CD4-positive, alpha-beta T cell treated with Interleukin-17A for 4 hours (primary cell): ENCODE data around the gene MAN2A1.

Experiments used
- DNase-seq: peaks from one replicate; pipeline ENCODE4 v3.0.0-alpha.2; 2020; ENCODE audit warnings: mixed read lengths

Gene MAN2A1

GRCh38 chr5:109682383-109682782 lies 7.3 kb upstream of the MAN2A1 start:
- DNase-seq: no peak

DNA sequence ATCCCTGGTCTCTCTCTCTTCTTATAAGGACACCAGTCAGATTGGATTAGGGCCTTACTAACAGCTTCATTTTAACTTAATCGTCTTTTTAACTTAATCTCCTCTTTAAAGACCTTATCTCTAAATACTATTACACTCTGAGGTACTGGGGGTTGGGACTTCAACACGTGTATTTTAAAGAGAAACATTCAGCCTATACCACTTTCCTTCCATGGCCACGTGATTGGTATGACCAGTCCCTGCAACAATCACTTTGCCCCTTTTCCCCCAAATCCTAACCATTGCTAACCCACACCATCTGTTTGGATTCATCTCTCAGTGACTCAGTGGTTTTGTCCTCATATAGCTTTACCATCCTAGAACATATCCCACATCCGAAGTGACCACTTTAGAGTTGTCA lies 3.8 kb upstream of the MAN2A1 start:
- DNase-seq: no peak

DNA sequence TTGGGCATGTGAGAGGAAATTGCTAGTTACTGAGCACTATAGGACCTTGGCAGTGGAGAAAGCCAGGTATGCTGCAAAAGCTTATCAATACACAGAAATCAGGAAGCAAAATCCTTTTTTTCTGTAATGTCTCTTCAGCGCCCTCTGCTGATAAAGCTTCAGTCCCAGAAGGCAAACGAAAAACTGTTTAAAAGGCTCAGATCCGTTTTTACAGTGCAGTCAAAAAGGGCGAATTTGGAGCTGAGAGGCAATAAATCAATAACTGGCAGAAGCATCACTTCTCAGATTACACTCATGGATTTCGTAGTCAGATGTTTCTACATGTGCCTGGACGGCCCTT lies 1.1 kb upstream of the MAN2A1 start:
- no peak for DNase-seq

- peak; percentile 88 for DNase-seq
These were observed 572 bp upstream of the MAN2A1 start for GRCh38 chr5:109688970-109689739.

- peak; percentile 54 for DNase-seq
These were observed 681 bp downstream of the MAN2A1 start for GRCh38 chr5:109690242-109690974.

GRCh38 chr5:109690975-109691574 lies 1.3 kb downstream of the MAN2A1 start:
- peak; percentile 66 for DNase-seq

- DNase-seq: no peak
These were observed 2.3 kb downstream of the MAN2A1 start for GRCh38 chr5:109691996-109692395.

DNA sequence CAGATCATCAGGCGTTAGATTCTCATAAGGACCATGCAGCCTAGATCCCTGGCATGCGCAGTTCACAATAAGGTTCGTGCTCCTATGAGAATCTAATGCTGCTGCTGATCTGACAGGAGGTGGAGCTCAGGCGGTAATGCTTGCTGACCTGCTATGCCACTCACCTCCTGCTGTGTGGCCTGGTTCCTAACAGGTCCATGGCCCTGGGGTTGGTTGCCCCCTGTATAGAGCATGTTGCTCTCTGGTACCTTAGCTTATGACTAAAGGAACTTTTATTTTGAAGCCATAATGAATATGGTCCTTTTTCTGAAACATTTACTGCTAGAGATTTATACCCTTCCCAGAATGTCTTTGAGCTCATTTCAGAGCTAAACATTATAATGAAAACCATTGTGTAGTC lies 3.1 kb downstream of the MAN2A1 start:
- no peak for DNase-seq

DNA sequence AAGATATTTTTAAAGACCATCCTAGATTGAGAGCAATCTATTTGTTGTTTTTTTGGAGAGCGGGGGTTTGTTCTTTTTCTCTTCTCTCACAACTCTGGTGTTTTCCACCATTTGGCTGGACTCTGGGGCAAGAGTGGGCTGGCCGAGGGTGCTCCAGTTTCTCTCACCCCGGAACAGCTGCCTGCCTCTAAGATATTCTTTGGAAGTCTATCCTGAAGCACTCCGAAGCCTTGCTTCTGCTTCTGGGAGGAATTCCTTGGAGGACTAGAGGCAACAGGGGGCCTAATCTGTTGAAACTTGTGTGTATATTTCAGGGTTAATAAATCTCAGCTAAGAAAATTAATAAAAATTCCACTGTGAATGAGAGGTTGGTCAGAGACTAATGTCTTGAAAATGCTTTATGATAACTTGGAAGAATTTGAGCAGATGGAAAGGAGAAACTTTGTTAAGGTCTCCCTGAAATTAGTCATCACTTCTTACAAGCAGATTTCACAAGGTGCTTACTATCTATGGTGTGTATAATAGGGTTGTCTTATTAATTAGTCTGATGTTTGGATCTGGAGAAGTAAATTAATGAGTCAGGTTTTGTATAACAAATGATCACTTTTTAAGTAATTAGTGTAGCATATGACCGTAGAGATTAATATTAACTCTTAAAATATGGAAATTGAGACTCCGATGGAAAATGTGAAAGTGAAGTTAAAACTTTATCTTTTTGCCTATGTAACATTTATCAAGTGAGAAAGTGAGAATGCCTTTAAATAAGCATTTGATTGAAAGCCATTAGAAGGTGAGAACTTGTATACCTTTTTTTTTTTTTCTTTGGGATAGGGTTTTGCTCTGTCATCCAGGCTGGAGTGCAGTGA lies 4.0 kb downstream of the MAN2A1 start:
- DNase-seq: no peak

- no peak for DNase-seq
These were observed 4.7 kb downstream of the MAN2A1 start for GRCh38 chr5:109694451-109694891.

GRCh38 chr5:109695005-109695926 lies 5.5 kb downstream of the MAN2A1 start:
- DNase-seq: no peak

- no peak for DNase-seq
These were observed 7.6 kb downstream of the MAN2A1 start for GRCh38 chr5:109697339-109697738.

- no peak for DNase-seq
These were observed 10.9 kb downstream of the MAN2A1 start for GRCh38 chr5:109700516-109701153.

DNA sequence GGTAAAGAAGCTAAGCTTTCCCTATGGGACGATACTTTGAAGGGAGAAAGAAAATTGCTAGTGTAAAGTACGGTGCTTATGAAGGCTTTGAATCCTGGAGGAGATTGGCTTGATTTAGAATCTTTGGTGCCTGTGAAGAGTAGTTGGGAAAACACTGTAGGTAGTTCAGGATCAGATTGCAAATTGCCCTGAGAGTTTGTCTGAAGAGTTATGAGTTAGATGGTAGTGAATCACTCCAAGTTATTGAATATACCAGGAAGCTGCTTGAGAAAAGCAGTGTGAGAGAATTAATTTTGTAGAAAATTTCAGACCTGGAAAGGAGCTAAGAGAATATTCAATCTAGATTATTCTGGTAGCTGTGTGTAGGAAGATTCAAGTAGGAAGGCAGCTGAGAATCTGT lies 11.5 kb downstream of the MAN2A1 start:
- no peak for DNase-seq

GRCh38 chr5:109701792-109702191 lies 12.1 kb downstream of the MAN2A1 start:
- no peak for DNase-seq

DNA sequence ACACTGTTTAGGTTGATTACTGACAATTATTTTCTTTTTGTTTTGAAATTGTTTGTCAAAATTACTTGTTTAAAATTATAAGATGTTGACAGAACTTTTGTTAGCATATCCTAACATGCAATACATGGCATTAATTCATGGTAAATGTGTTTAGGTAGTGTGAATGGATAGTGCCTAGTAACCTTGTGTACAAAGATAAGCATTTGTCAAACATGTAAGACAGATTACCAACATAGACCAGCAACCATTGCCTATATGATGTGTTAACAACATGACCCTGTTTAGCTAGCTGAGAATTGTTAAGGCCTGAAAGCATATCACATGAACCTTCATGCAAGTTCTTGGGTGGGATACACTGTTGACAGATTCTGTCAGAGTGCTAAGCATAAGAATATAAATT lies 13.4 kb downstream of the MAN2A1 start:
- no peak for DNase-seq

GRCh38 chr5:109703829-109704228 lies 14.1 kb downstream of the MAN2A1 start:
- DNase-seq: no peak

GRCh38 chr5:109704282-109704952 lies 14.7 kb downstream of the MAN2A1 start:
- DNase-seq: no peak

DNA sequence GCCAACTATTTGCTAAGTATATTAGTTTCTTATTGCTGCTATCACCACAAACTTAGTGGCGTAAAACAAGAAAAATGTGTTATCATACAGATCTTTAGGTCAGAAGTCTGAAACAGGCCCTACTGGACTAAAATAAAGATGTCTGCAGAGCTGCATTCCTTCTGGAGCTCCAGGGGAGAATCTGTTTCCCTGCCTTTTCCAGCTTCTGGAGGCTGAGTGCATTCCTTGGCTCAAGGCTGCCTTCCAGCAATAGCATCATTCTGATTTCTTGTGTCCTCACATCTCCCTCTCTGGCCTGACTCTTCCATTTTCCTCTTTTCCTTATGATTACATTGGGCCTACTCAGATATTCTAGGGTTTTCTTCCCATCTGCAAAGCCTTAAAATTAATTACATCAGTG lies 15.9 kb downstream of the MAN2A1 start:
- no peak for DNase-seq

GRCh38 chr5:109706095-109706494 lies 16.4 kb downstream of the MAN2A1 start:
- DNase-seq: no peak

DNA sequence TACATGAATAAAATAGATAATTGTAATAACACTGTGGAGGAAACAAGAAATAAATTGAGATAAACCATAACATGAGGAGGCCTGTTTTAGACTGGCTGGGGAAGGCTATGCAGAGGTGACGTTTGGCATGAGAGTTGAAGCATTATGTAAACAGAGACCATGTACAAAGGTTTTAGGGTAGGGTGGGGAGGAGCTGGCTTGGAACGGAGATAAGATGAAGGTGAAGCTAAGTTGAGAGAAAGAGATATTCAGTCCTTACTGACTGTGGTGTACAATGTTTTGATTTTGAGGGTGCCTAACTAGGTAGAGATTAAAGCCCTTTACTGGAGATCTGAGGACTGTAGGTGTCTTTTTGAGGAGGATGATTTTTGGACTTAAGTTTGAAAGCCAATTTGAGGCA lies 17.8 kb downstream of the MAN2A1 start:
- no peak for DNase-seq
